ENCODE data around the gene WDR75.

DNA sequence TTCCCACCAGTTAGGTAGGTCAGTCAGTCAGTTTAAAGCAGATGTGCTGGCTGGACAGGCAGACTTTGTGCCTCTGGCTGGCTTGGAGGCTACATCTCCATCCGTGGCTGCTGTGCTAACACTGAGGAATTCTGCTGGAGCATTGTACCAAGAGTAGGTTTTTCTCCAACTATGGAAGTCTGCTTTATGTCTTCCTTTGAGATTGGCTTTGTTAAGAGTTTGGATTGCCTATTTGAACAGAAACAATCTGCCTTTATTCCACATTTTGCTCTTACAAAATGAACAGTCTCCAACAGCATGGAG is 46.7 kb downstream of the WDR75 start:
- TF ChIP-seq, protein P1, sequence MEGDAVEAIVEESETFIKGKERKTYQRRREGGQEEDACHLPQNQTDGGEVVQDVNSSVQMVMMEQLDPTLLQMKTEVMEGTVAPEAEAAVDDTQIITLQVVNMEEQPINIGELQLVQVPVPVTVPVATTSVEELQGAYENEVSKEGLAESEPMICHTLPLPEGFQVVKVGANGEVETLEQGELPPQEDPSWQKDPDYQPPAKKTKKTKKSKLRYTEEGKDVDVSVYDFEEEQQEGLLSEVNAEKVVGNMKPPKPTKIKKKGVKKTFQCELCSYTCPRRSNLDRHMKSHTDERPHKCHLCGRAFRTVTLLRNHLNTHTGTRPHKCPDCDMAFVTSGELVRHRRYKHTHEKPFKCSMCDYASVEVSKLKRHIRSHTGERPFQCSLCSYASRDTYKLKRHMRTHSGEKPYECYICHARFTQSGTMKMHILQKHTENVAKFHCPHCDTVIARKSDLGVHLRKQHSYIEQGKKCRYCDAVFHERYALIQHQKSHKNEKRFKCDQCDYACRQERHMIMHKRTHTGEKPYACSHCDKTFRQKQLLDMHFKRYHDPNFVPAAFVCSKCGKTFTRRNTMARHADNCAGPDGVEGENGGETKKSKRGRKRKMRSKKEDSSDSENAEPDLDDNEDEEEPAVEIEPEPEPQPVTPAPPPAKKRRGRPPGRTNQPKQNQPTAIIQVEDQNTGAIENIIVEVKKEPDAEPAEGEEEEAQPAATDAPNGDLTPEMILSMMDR (IDR thresholded peaks at IDR 0.05): no peak
- no peak for TF ChIP-seq POLR2AphosphoS5 (IDR thresholded peaks at IDR 0.05)
- no peak for TF ChIP-seq POLR2A (IDR thresholded peaks at IDR 0.05)

Data from prostate gland (tissue), 2 donors.